Measurements from ENCODE around the gene FCSK.
A peak's percentile ranks its signal among the peaks of the same experiment; 100 is the strongest.
"Not testable (repeated sequence)": the region's sequence is repeated elsewhere in the genome, so short reads cannot be mapped to it uniquely, and the experiment has no call there.

FCSK gene

DNA sequence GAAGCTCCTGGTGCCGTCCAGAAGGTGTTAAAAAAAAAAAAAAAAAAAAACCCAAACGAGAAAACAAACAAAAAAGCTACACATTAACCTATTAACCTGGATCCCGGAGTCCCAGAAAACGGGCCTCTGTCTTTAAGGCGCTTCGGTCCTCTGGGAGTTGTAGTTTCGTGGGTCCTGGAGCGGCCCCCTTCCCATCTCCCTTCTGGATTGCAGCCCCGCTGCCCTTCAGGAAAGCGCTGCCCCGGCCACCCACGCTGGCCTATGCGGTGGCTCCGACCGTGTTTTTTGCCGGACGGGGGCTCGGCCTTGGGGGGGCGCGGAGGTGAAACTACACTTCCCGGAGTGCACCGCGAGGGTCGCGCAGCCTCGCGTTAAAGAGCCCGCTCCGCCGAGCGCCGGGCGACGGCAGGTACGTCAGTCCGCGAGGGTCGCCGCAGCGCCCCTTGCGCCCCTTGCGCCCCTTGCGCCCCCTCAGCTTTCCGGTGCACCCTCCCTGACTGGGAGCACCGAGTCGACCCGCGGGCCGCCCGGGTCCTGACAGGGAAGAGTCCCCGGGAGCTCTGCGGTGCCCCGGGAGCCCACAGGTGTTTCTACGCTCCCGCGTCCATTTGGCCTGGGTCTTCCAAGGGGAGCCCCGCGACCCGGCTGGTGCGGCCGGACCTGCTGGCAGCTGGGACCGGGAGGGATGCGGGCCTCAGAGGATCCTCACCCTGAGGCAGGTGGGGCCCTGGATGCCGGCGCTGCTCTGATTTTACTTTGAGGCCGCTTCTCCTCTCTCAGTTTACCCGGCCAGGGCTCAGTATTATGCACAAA, at the start of gene FCSK:
FCSK (plus strand) TSS at position 374 of the 813 bp plus-strand sequence. CDS start 8,596 bp downstream, outside the sequence.
- DNase-seq, result peak; percentile 72

DNA sequence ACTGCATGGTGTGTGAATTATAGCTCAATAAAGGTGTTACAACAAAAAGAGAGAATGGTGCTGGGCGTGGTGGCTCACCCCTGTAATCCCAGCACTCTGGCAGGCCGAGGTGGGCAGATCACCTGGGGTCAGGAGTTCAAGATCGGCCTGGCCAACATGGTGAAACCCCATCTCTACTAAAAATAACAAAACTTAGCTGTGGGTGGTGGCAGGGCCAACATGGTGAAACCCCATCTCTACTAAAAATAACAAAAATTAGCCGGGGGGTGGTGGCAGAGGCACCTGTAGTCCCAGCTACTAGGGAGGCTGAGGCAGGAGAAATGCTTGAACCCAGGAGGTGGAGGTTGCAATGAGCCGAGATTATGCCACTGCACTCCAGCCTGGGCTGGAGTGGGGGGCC, 48.3 kb upstream of the FCSK start:
- DNase-seq, result not testable (repeated sequence)

DNA sequence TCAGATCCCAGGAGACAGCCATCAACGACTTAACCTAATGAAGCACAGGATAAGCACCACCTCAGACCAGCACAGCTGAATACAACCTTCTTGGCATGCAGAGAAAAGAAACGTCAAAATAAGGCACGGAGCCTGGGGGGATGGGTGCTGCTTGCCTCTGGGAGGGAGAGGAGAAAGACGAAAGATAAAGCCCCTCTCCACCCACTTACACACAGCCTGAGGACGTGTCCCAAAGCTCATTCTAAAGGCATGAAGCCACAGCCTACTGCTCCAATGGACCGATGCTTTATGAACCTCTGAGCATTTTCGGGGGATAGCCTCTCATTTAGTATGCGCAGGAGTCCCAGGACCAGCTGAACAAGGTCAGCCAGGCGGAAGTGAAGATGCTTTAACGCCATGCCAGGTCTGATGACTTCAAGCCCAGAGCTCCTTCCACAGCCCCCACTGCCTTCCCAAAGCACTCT, 46.6 kb upstream of the FCSK start:
- no peak for DNase-seq

DNA sequence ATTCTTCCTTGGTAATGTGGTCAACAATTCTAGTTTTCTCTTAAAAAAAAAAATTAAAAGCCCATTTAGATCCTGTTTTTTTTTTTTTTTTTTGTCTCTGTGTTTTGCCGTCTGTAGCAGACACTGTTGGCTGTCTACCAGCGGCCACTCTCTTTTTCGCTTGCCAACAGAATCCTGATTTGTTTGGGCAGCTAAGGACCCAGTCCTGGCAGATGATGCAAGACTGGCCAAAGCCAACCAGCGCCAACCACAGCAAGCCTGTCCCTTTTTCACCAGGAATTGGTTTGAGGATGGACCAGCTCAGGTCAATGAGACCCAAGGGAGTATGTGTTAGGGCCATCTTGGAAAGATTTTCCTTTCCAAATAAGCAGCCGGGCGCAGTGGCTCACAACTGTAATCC, 43.7 kb upstream of the FCSK start:
- no peak for DNase-seq

DNA sequence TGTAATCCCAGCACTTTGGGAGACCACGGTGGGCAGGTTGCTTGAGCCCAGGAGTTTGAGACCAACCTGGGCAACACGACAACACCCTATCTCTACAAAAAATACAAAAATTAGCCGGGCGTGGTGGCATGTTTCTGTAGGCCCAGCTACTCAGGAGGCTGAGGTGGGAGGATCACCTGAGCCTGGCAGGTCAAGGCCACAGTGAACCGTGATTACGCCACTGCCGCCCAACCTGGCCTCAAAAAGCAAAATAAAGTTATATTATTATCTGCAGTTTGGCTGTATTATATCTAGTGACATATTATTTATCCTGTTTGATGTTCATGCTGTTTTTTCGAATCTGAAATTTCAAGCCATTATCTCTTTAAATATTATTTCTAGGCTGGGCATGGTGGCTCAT, 42.0 kb upstream of the FCSK start:
- no peak for DNase-seq

DNA sequence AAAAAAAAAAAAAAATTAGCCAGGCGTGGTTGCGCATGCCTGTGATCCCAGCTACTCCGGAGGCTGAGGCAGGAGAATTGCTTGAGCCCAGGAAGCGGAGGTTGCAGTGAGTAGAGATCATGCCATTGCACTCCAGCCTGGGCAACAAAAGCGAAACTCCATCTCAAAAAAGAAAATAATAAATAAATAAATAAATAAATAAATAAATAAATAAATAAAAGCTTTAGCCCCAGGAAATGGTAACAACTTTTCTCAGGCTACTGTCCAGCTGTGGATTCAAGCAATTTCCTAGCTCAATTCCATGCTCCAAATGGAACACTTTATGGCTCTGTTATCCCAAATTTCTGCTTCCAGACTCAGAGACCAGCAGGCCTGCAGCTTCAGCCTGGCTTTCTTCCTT, 40.8 kb upstream of the FCSK start:
- not testable (repeated sequence) for DNase-seq

DNA sequence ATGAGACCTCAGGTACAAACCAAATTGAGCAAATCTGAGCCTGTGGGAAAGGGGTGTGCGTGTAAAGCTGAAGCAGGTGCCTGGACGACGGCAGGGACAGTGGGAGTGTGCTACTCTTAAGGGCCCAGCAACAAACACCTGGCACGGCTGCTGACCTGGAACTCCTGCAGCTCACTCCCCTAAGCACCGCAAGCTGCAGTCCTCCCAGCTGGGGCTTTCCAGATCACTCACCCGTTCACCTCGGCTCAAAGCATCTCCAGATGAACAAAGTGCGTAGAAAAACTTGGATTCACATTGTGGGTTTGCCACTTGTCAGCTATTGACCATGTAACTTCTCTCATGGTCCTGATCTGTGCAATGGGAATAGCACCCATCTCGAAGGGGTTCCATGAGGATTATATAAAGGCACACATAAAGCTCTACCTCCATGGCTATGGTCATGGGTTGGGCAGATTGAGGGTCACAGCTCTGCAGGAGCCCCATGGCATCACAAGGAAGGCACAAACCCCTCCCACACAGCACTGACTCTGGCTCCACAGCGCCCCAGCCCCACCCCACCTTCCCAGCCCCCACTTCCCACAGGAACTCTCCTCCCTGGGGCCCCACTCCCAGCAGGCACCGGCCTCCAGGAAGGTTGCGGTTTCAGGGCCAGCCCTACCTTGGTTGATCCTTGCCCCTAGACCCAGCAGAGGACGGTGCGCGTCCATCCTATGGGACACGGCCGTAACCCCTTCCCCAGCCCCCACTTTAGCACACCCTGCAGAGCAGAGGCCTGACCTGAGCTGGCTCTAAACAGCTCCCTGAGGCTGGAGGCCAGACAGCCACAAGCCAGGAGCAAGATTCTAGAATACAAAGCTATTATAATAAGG, 37.4 kb upstream of the FCSK start:
- DNase-seq, result no peak

DNA sequence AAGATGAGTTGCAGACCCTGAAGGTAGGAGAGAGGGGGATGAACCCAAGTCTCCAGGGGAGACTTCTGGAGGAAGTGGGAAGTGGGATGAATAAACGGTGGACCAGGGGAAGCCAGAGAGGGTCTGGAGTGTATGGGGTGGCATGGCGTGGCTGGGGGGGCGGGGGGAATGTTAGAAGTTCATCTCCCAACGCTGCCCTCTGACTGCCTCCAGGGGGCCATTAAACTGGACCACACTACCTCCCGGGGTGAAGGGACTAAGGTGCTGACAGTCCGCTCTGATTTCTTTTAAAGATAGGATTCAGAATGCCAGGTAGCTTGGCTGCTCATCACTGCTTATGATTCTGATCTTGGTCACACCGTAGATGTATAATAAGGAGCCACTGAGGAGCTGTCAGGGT, 36.7 kb upstream of the FCSK start:
- DNase-seq, result no peak

DNA sequence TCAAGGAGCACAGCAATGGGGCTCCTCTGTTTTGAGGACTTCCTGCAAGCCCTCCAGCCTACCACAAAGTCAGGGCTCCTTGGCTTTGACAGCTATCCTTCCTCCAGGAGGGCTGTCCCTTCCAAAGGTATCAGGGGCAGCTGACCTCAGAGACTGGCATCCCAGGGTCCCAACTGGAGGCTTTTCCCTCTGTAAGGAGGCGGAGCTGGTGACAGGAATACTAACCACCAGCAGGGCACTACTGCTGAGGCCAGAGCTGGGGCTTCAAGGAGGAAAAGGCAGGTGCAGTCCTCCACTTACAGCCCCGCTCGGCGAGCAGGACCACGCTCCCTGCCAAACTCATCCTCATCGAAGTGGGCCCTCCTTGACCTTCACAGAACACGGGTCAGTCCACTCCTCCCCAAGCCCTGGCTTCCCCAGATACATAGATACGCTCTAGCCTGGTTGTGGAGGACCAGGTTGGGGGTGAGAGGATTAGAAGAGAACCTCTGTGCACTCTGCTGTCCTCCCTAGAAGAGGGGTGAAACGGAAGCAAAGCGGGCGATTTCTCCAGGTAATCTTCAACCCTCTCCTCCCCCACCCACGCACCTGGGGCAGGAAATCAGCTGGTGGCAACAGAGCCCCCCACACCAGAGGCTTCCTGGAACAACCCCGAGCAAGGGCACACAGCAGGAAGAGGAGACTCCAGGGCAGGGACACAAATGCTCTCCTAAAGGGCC, 36.0 kb upstream of the FCSK start:
- no peak for DNase-seq

DNA sequence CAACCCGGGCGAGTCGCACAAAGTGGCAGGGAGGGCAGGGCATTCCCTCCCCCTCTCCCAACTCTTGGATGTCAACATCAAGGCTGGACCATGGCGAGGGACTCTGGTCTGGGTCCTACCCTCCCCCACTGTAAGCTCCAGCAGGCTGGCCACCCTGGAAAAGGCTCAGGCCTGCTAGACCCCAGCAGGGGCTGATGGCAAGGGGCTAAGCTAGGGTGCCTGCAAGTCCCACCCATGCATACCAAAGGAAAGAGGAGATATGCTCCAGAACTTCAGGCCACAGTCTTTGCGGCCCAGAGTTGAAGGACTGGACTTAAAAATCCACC, 35.4 kb upstream of the FCSK start:
- no peak for DNase-seq

DNA sequence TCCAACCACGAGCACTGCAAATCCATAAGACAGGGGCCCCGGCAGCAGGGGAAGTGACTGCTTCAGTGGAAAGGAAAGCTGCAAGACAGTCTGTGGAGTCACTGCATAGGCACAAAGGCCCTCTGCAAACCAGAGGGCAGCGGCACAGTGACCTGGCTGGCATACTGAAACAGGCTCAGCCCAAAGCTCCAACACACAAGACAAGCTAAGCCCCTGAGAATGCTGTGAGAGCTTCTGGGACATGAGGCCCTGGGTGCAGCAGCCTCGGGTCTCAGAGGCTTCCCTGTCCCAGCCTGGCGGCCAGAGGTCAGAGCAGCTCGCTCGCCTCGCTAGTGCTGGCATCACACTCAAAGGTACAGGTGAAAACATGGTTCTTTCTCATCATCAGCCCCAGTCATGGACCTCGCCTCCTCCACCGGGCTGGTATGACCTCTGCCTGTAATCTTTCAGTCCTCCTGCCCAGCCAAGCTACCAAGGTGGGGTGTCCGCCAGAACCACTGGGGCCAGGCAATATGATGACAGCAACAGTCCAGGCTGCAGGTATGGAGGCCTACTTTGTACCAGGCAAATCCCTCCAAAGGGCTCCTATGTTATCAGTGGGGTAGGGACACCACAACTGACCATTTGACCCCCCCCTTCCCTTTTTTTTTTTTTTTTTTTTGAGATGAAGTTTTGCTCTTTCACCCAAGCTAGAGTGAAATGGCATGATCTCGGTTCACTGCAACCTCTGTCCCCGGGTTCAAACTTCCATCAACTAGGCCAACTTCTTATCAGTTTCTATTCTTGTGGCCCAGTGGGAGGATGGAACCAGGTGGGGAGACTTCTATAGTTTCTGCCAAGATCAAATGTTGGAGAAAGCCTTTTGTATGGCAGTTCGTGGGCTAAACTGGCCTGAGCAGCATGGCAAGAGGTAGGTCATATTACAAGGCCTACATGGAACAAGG, 34.7 kb upstream of the FCSK start:
- no peak for DNase-seq

DNA sequence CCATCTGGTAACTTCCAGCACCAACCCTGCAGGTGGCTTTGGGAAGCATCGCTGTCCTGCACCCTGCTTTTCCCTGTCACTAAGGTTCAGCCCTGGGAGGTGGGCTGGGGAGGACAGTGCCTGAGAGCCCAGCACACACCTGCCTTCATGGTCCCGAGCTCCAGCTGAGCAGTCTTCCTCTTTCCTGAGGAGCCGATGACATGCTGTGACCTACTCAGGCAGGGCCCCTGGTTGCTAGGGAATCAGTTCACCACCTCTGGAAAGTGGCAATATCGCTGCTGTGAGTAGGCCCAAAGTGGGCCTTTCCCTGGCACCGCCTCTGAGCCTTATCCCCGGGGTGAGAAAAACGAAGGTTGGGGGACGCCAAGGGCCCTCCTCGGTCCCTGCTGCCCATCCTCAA, 33.4 kb upstream of the FCSK start:
- no peak for DNase-seq

DNA sequence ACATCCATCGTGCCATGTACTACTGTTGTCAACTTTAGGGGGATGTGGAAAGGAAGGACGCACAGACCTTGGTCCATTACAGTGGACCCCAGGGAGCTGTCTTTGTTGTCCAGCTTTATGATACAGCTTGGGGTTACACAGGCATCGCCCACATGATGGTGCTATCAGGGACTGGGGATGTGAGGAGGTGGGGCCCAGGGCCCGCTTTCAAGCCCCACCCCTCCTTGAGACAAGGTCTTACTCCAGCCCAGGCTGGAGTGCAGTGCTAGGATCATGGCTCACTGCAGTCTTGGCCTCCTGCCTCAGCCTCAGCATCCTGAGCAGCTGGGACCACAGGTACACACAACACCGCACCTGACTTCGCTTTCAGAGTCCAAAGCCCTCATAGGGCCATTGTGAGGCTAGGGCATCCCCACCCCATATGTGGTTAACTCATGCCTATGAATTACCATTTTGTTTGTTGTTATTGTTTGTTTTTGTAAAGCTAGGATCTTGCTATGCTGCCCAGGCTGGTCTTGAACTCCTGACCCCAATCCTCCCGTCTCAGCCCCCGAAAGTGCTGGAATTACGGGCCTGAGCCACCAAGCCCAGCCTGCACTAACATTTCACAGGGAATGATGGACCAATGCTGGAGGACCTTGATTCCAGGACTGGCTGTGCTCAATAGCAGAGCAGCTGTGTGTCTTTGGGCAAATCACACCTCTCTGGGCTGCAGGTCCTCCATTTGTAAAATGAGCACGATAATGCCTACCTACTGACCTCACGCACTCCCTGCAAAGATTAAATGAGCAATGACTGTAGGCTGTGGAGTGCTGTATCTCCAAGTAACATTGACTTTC, 32.7 kb upstream of the FCSK start:
- no peak for DNase-seq

DNA sequence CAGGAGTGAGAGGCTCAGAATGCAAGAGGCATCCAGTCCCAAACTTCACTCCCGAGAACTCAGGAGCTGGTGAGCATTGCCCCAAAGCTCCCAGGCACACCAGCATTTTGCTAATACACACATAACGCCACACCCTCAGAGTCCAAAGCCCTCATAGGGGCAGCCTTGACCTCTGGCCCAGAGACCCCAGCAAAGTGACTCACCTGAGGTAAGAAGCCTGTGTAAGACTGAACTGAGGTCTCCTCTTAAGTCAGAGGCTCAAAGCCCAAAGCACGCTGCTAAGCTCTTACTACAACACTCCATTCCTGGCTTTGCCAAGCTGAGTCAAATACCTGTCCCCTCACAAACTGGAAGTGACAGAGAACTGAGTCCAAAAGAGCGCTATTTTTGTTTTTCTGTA, 31.9 kb upstream of the FCSK start:
- DNase-seq, result no peak

DNA sequence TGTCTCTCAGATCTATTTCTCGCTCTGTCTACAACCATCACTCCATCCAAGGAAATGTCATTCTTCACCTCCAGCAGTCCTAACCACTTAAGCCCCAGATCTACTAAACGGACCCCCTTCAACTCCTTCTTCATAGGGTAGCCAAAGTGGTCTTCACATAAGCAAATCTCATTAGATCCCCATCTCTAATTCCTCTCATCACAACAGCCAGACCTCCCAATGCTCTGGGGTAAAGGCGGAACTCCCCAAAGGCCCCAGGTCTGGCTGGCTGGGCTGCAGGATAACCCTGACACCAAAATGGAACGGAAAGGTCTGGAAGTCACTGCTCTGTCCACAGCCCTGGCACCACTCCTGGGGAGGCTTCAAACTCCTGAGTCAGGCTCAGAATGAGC, 26.6 kb upstream of the FCSK start:
- DNase-seq, result no peak

DNA sequence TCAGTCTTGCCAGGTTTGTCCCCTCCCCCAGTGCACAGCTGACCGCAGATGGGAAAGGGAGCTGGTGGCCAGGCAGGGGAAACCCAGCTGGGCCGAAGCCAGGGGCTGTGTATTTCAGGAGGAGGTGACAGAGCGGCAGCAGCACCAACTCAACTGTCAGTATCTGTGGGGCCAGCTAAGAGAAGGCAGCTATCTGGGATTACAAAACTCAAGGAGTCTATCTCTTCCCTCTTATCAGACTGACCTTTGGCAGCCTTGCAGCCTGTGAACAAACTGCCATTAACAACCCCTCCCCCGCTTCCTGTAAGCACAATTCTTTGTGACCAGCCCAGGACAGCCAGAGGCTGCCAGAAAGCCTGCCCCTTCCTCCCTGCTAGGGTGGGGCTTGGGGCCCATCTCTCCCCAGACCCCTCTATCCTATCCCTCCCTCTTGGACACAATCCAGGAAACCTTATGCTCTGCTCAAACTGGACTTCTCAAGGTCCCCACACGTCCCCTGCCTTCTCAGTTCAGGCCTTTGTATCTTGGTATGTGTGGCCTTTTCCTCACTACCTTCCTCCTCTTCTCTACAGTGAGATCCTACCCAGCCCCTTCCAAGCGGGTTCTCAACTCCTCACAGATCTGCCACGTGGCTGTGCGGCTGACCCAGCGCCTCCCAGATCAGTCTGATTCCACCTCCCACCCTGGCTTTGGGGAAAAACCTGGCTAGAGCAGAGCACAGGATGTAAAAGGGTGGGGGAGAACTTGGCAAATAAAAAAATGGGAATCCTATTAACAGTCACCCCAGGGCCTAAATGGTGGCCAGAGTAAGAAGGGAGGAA, 26.0 kb upstream of the FCSK start:
- DNase-seq, result peak; percentile 96

DNA sequence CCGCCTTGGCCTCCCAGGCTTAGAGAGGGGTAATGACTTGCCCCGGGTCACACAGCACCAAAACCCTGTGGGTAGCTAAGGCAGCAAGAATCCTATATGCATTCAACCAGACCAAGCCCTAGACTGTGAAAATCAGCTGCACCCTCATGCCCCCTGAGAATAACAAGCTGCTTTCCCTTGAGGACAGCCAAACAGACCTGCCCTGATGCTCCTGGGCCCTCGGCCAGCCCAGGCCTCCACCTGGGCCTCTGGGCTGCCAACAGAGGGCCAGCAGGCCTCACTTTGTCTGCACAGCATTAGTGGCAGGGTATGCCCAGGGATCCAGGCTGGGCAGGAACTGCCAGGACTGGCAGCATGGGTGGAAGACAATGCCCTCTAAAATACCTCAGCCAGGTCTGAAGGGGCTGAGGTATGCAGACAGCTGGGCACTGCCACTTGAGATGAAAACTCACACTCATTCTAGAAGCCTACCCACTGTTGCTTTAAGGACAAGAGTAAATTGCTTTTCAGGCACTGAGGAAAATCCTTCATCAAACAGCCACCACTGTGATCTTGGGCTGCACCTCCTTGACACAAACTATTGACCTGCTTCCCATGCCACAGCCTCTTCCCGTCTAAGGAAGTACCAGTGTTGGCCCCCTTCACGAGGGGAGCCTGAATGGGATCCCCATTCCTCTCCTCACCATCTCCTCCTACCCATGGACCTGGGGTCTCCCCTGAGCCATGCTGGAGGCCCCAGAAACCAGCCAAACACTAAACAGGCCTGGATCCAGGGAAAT, 24.3 kb upstream of the FCSK start:
- no peak for DNase-seq

DNA sequence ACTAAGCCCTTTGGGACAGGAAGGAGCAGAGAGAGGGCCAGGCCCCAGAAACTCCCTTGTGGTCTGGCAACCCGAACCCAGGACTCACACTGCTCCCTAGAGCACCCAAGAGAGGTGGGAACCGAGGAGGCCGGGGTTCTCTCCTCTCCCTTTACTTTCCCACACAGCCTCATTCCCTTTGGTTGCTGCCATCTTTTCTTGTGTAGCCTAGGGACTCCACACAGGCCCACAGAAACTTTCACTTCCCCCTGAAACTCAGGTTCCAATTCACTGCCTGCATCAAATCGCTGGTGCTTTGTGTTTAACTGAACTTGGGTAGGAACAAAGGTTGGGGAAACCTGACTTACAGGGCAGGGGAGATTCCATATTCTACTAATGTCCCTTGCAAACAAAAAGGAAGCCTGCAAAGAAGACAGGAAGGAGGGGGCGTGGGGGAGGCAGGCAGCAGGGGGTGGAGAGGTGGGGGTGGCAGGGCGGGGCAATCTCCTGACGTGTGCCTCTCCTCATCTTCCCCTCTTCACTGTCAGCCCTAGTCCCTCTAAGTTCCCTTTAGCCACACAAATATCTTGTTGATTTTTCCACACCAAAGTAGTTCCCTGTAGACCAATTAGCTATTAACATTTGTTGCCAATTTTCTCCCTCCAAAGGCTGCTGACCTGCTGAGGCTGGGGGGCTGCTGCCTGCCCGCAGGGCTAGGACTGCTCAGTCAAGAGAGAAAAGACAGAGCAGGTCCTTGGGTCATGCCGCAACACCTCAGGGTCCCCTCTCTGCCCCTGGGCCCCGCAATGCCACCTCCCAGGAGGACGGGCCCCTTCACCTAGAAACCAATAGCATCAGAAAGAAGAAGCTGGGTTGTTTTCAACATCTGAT, 23.5 kb upstream of the FCSK start:
- DNase-seq, result no peak

DNA sequence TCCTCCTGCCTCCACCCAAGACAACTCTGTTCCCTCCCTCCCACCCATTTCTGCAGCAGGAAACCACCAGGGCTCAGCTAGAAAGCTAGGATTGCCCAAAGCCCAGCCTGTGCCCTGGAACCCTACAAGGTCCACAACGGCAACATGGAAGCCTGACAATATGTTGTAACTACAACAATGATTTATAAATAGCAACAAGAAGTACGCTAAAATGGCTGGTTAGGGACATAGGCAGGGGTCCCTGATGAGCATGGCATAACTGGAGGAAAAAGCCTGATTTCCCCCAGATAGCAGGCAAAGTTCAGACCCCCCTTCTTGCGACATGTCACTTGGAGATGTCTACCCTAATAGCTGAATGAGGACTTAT, 22.1 kb upstream of the FCSK start:
- DNase-seq, result no peak
